OCI-M1 (cell line): Measurements from ENCODE around the gene FAM118A.
A peak's percentile ranks its signal among the peaks of the same experiment; 100 is the strongest.
"Not testable (repeated sequence)": the region's sequence is repeated elsewhere in the genome, so short reads cannot be mapped to it uniquely, and the experiment has no call there.

Source experiments
- DNase-seq: peaks from one replicate; lab custom pipeline; 2025; lab: John Stamatoyannopoulos, UW

Gene FAM118A

GRCh38 chr22:45309422-45310227, at the start of gene FAM118A:
Gene FAM118A, plus strand, starts transcription at chr22:45309934. Its CDS starts 12,446 bp downstream, at chr22:45322380.
- peak; percentile 95 for DNase-seq

- DNase-seq: not testable (repeated sequence)
Observed at GRCh38 chr22:45260395-45260759, 49.4 kb upstream of the FAM118A start.

GRCh38 chr22:45261407-45262088, 48.2 kb upstream of the FAM118A start:
- no peak for DNase-seq

- DNase-seq: no peak
Observed at GRCh38 chr22:45262195-45262930, 47.4 kb upstream of the FAM118A start.

GRCh38 chr22:45262931-45263462, 46.7 kb upstream of the FAM118A start:
- no peak for DNase-seq

GRCh38 chr22:45263463-45264269, 46.1 kb upstream of the FAM118A start:
- DNase-seq: peak; percentile 75

- DNase-seq: peak; percentile 21
Observed at GRCh38 chr22:45265535-45265934, 44.2 kb upstream of the FAM118A start.

- peak; percentile 36 for DNase-seq
Observed at GRCh38 chr22:45268167-45268957, 41.4 kb upstream of the FAM118A start.

- DNase-seq: peak; percentile 79
Observed at GRCh38 chr22:45268958-45269844, 40.5 kb upstream of the FAM118A start.

- no peak for DNase-seq
Observed at GRCh38 chr22:45270095-45271020, 39.4 kb upstream of the FAM118A start.

GRCh38 chr22:45271667-45272201, 38.0 kb upstream of the FAM118A start:
- DNase-seq: no peak

- DNase-seq: no peak
Observed at GRCh38 chr22:45272498-45272897, 37.2 kb upstream of the FAM118A start.

- no peak for DNase-seq
Observed at GRCh38 chr22:45273452-45274075, 36.2 kb upstream of the FAM118A start.

GRCh38 chr22:45276507-45277105, 33.1 kb upstream of the FAM118A start:
- no peak for DNase-seq

GRCh38 chr22:45277720-45278119, 32.0 kb upstream of the FAM118A start:
- DNase-seq: not testable (repeated sequence)

- no peak for DNase-seq
Observed at GRCh38 chr22:45278125-45278524, 31.6 kb upstream of the FAM118A start.

- no peak for DNase-seq
Observed at GRCh38 chr22:45280587-45280980, 29.1 kb upstream of the FAM118A start.
